ENCODE results near the gene CREB3.

CREB3 gene

DNA sequence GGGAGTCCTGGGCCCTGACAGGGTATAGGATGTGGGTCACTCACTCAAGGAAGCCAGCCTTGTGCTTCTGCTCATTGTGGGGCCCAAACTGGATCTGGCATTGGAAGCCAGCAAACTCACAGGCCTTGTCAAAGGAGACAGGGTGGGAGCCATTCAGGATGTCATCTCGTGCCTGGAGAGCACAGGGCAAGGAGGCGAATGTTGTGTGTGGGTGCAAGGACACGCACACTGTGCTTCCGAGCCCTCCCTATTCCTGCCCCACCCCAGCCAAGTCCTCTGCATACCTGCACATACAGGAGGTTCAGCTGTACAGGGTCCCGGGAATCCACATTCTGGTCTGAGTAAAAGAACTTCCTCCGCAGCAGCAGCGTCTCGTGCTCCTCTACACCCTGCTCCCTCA is 8.6 kb upstream of the CREB3 start:
- H2AFZ ChIP-seq (ENCODE audit: insufficient read depth, low read length, poor library complexity): no peak overlapping the region
- no peaks in the 10 kb centered on the region for H3K27me3 ChIP-seq (ENCODE audit: insufficient read depth, low read length)
- H3K18ac ChIP-seq (ENCODE audit: low read length): no peak overlapping the region
- no CpG with 5 or more reads among the region's 8 CpGs for WGBS (ENCODE audit: extremely low coverage, insufficient coverage, insufficient read length)
- DNase-seq: no peak
- H2BK120ac ChIP-seq (ENCODE audit: insufficient read depth, low read length, poor library complexity): no peak overlapping the region
- no peak overlapping the region for H4K8ac ChIP-seq (ENCODE audit: low read depth, low read length)
- H2AK5ac ChIP-seq (ENCODE audit: low read length): no peak overlapping the region
- peaks cover 10% of the 10 kb centered on the region for H3K79me2 ChIP-seq (ENCODE audit: control insufficient read depth, insufficient read depth, low read length, poor library complexity)
- no peak overlapping the region for H3K23ac ChIP-seq (ENCODE audit: low read length)
- no peak overlapping the region for H3K4me3 ChIP-seq (ENCODE audit: low read depth, low read length)
- H3K9ac ChIP-seq (ENCODE audit: low read length): no peak overlapping the region
- H4K12ac ChIP-seq (ENCODE audit: low read depth, low read length): no peak overlapping the region
- H2BK12ac ChIP-seq (ENCODE audit: low read length): no peak overlapping the region
- no peak overlapping the region for H3K14ac ChIP-seq (ENCODE audit: low read length)
- peaks cover 46 to 61% of the 10 kb centered on the region in 2 experiments for H3K36me3 ChIP-seq (ENCODE audit: control insufficient read depth in 1 of 2, insufficient read depth in 2 of 2, low read length in 2 of 2)
- H3K4ac ChIP-seq (ENCODE audit: low read depth, low read length): no peak overlapping the region
- H3K9me3 ChIP-seq (ENCODE audit: insufficient read depth, low read depth, low read length): no peaks in the 10 kb centered on the region
- H2BK5ac ChIP-seq (ENCODE audit: low read depth, low read length, poor library complexity): no peak overlapping the region
- H3K4me2 ChIP-seq (ENCODE audit: low read length): no peak overlapping the region
- peaks cover 18% of the 10 kb centered on the region for H3K79me1 ChIP-seq (ENCODE audit: low read length)
- H3K4me1 ChIP-seq (ENCODE audit: control insufficient read depth in 1 of 2, insufficient read depth in 2 of 2, low read length in 2 of 2): peaks cover 19 to 24% of the 10 kb centered on the region in 2 experiments
- no peak overlapping the region for H3K27ac ChIP-seq (ENCODE audit: low read depth, low read length)
- H4K91ac ChIP-seq (ENCODE audit: low read depth, low read length): no peak overlapping the region

DNA sequence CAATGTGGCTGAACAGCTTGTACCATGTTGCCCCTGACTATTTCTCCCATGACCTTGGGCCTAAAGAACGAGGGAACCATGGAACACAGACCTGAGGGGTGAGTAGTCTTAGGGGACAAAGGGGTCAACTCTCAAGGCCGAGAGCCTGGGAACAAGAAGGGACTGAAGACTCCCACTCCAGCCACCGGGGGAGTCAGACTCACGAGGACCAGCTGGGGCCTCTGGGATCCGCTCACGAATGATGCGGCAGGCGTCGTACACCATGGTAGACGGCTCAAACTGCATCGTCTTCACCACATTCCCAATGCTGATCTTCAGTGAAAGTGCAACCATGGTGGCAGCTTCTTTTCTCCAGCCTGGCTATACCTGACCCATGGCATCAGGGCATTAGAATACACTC is 7.1 kb upstream of the CREB3 start:
- WGBS (ENCODE audit: extremely low coverage, insufficient coverage, insufficient read length): no CpG with 5 or more reads among the region's 11 CpGs
- H2AK5ac ChIP-seq (ENCODE audit: low read length): no peak overlapping the region
- no peak overlapping the region for H2BK120ac ChIP-seq (ENCODE audit: insufficient read depth, low read length, poor library complexity)
- H3K4me1 ChIP-seq (ENCODE audit: control insufficient read depth in 1 of 2, insufficient read depth in 2 of 2, low read length in 2 of 2): peaks cover 28 to 37% of the 10 kb centered on the region in 2 experiments
- no peak overlapping the region for H3K4ac ChIP-seq (ENCODE audit: low read depth, low read length)
- H2BK12ac ChIP-seq (ENCODE audit: low read length): no peak overlapping the region
- H4K8ac ChIP-seq (ENCODE audit: low read depth, low read length): no peak overlapping the region
- H3K4me3 ChIP-seq (ENCODE audit: low read depth, low read length): no peak overlapping the region
- peaks cover 13% of the 10 kb centered on the region for H3K79me2 ChIP-seq (ENCODE audit: control insufficient read depth, insufficient read depth, low read length, poor library complexity)
- H3K27me3 ChIP-seq (ENCODE audit: insufficient read depth, low read length): no peaks in the 10 kb centered on the region
- no peak overlapping the region for H4K12ac ChIP-seq (ENCODE audit: low read depth, low read length)
- H3K79me1 ChIP-seq (ENCODE audit: low read length): peaks cover 20% of the 10 kb centered on the region
- DNase-seq: no peak
- H3K27ac ChIP-seq (ENCODE audit: low read depth, low read length): no peak overlapping the region
- H3K14ac ChIP-seq (ENCODE audit: low read length): no peak overlapping the region
- H3K9ac ChIP-seq (ENCODE audit: low read length): no peak overlapping the region
- H3K18ac ChIP-seq (ENCODE audit: low read length): no peak overlapping the region
- H4K91ac ChIP-seq (ENCODE audit: low read depth, low read length): no peak overlapping the region
- H3K4me2 ChIP-seq (ENCODE audit: low read length): no peak overlapping the region
- no peaks in the 10 kb centered on the region for H3K9me3 ChIP-seq (ENCODE audit: insufficient read depth, low read depth, low read length)
- H3K36me3 ChIP-seq (ENCODE audit: control insufficient read depth in 1 of 2, insufficient read depth in 2 of 2, low read length in 2 of 2): peaks cover 32 to 47% of the 10 kb centered on the region in 2 experiments
- no peak overlapping the region for H2BK5ac ChIP-seq (ENCODE audit: low read depth, low read length, poor library complexity)
- no peak overlapping the region for H2AFZ ChIP-seq (ENCODE audit: insufficient read depth, low read length, poor library complexity)
- H3K23ac ChIP-seq (ENCODE audit: low read length): no peak overlapping the region

DNA sequence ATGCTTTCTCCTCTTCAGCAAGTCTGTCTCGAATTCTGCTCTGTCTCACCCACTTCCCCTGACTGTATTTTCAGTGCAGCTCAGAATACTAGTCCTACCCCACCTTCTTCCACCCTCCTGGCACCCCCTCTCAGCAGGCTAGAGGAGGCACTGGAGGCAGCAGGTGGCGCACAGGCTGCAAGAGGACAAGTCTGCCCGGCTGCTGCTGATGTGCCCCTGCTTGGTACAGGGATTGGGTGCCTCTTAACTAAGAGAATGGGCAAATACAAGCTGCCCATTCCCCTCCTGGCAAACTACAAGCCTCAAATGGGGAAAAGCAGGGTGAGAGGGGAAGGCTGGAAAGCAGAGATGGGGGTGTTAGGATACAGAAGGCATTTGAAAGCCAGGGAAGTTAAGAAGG is 5.5 kb upstream of the CREB3 start:
- Histone ChIP-seq H3K4me3 (ENCODE audit: low read depth, low read length) (no peak overlapping the region), H2BK5ac (ENCODE audit: low read depth, low read length, poor library complexity) (peak overlapping the region; percentile 99), H4K8ac (ENCODE audit: low read depth, low read length) (no peak overlapping the region), H3K4me2 (ENCODE audit: low read length) (peak overlapping the region; percentile 8), H3K27ac (ENCODE audit: low read depth, low read length) (peak overlapping the region; percentile 99), H2AK5ac (ENCODE audit: low read length) (peak overlapping the region; percentile 98), H2BK120ac (ENCODE audit: insufficient read depth, low read length, poor library complexity) (peak overlapping the region; percentile 99), H2BK12ac (ENCODE audit: low read length) (peak overlapping the region; percentile 58), H3K23ac (ENCODE audit: low read length) (no peak overlapping the region), H3K79me2 (ENCODE audit: control insufficient read depth, insufficient read depth, low read length, poor library complexity) (peaks cover 20% of the 10 kb centered on the region), H3K36me3 (ENCODE audit: control insufficient read depth in 1 of 2, insufficient read depth in 2 of 2, low read length in 2 of 2) (peaks cover 22 to 35% of the 10 kb centered on the region in 2 experiments), H3K27me3 (ENCODE audit: insufficient read depth, low read length) (no peaks in the 10 kb centered on the region), H3K9ac (ENCODE audit: low read length) (no peak overlapping the region), H4K91ac (ENCODE audit: low read depth, low read length) (peak overlapping the region; percentile 99), H3K4me1 (ENCODE audit: control insufficient read depth in 1 of 2, insufficient read depth in 2 of 2, low read length in 2 of 2) (peaks cover 33 to 43% of the 10 kb centered on the region in 2 experiments), H3K18ac (ENCODE audit: low read length) (peak overlapping the region; percentile 73), H4K12ac (ENCODE audit: low read depth, low read length) (no peak overlapping the region), H3K9me3 (ENCODE audit: insufficient read depth, low read depth, low read length) (no peaks in the 10 kb centered on the region), H3K14ac (ENCODE audit: low read length) (peak overlapping the region; percentile 75), H3K4ac (ENCODE audit: low read depth, low read length) (peak overlapping the region; percentile 95), H3K79me1 (ENCODE audit: low read length) (peaks cover 24% of the 10 kb centered on the region), H2AFZ (ENCODE audit: insufficient read depth, low read length, poor library complexity) (no peak overlapping the region)
- no CpG with 5 or more reads among the region's 3 CpGs for WGBS (ENCODE audit: extremely low coverage, insufficient coverage, insufficient read length)
- no peak for DNase-seq

GRCh38 chr9:35727676-35728040 is 4.8 kb upstream of the CREB3 start:
- Histone ChIP-seq H3K79me1 (ENCODE audit: low read length) (peaks cover 27% of the 10 kb centered on the region), H4K12ac (ENCODE audit: low read depth, low read length) (peak overlapping the region; percentile 75), H3K4ac (ENCODE audit: low read depth, low read length) (peak overlapping the region; percentile 97), H4K91ac (ENCODE audit: low read depth, low read length) (peak overlapping the region; percentile 99), H3K4me3 (ENCODE audit: low read depth, low read length) (peak overlapping the region; percentile 51), H3K14ac (ENCODE audit: low read length) (peak overlapping the region; percentile 96), H3K9me3 (ENCODE audit: insufficient read depth, low read depth, low read length) (no peaks in the 10 kb centered on the region), H2AFZ (ENCODE audit: insufficient read depth, low read length, poor library complexity) (peak overlapping the region; percentile 81), H3K4me1 (ENCODE audit: control insufficient read depth in 1 of 2, insufficient read depth in 2 of 2, low read length in 2 of 2) (peaks cover 33 to 43% of the 10 kb centered on the region in 2 experiments), H2AK5ac (ENCODE audit: low read length) (peak overlapping the region; percentile 98), H3K4me2 (ENCODE audit: low read length) (peak overlapping the region; percentile 56), H3K18ac (ENCODE audit: low read length) (peak overlapping the region; percentile 97), H2BK5ac (ENCODE audit: low read depth, low read length, poor library complexity) (peak overlapping the region; percentile 99), H3K27me3 (ENCODE audit: insufficient read depth, low read length) (no peaks in the 10 kb centered on the region), H3K23ac (ENCODE audit: low read length) (peak overlapping the region; percentile 96), H2BK12ac (ENCODE audit: low read length) (peak overlapping the region; percentile 92), H3K36me3 (ENCODE audit: control insufficient read depth in 1 of 2, insufficient read depth in 2 of 2, low read length in 2 of 2) (peaks cover 19 to 29% of the 10 kb centered on the region in 2 experiments), H2BK120ac (ENCODE audit: insufficient read depth, low read length, poor library complexity) (peak overlapping the region; percentile 99), H3K9ac (ENCODE audit: low read length) (peak overlapping the region; percentile 24), H3K27ac (ENCODE audit: low read depth, low read length) (peak overlapping the region; percentile 99), H3K79me2 (ENCODE audit: control insufficient read depth, insufficient read depth, low read length, poor library complexity) (peaks cover 22% of the 10 kb centered on the region), H4K8ac (ENCODE audit: low read depth, low read length) (peak overlapping the region; percentile 90)
- WGBS (ENCODE audit: extremely low coverage, insufficient coverage, insufficient read length): no CpG with 5 or more reads among the region's 5 CpGs
- DNase-seq: peak in 1 of 2 donors; percentile 30

All from trophoblast cell (in vitro differentiated cells and primary cell).